Thoracic aorta (tissue), 2 donors: ENCODE data around the gene ABCC1. TPM values are rescaled to one million over a fixed set of nuclear protein-coding genes. Genes with fewer than 3 reads are reported as not detected.

Experiments used
- ATAC-seq: fragments of 150-250 bp; one replicate; pipeline ENCODE4 v1.8.0; 2017; ENCODE audit warnings: low read depth; ENCODE audit not compliant: insufficient number of reproducible peaks, low FRiP score
- DNase-seq: peaks from one replicate; pipeline ENCODE4 v3.0.0-alpha.2; 2020; ENCODE audit warnings: low spot score
- H3K27ac ChIP-seq, 2 donors: fragments of 200-600 bp; sonication (generic); 1 replicate in 1 of 2; 2 replicates in 1 of 2; pipeline ENCODE4 v1.5.1; 2016; ENCODE audit warnings: mild to moderate bottlenecking in 2 of 2, moderate library complexity in 2 of 2
- H3K27me3 ChIP-seq: fragments of 200-600 bp; sonication (generic); replicated peaks from 2 replicates; pipeline ENCODE4 v1.6.0; 2016; ENCODE audit warnings: mild to moderate bottlenecking; ENCODE audit not compliant: insufficient read depth
- H3K36me3 ChIP-seq: fragments of 200-600 bp; sonication (generic); one replicate; pipeline ENCODE4 v1.5.1; 2016
- H3K4me1 ChIP-seq, 2 donors: fragments of 200-600 bp; sonication (generic); 1 replicate in 1 of 2; 2 replicates in 1 of 2; pipeline versions ENCODE4 v1.5.1 to v1.6.0; 2016; ENCODE audit warnings: low read depth in 2 of 2, mild to moderate bottlenecking in 1 of 2; ENCODE audit not compliant: control insufficient read depth in 1 of 2
- H3K4me3 ChIP-seq: fragments of 200-600 bp; sonication (generic); 2 replicates; pipeline ENCODE4 v1.5.1; 2016; ENCODE audit warnings: mild to moderate bottlenecking
- H3K9me3 ChIP-seq: fragments of 200-600 bp; sonication (generic); 2 replicates; pipeline ENCODE4 v1.5.1; 2016
- total RNA-seq, 2 donors: library from RNA; depleted of rRNA; stranded (reverse); fragments of >200 nt; gene quantifications; one replicate each; pipeline versions ENCODE4 v1.1.0 to v1.2.3, GENCODE V29; 2016
- TF ChIP-seq, protein P1 (sequence below): fragments of 200-600 bp; sonication (generic); IDR thresholded peaks from one replicate; pipeline ENCODE4 v1.5.1; 2019; ENCODE audit warnings: antibody characterized with exemption

Gene ABCC1
- total RNA-seq, 2 donors from 2014 or later: 89.2 to 94.9 TPM

DNA sequence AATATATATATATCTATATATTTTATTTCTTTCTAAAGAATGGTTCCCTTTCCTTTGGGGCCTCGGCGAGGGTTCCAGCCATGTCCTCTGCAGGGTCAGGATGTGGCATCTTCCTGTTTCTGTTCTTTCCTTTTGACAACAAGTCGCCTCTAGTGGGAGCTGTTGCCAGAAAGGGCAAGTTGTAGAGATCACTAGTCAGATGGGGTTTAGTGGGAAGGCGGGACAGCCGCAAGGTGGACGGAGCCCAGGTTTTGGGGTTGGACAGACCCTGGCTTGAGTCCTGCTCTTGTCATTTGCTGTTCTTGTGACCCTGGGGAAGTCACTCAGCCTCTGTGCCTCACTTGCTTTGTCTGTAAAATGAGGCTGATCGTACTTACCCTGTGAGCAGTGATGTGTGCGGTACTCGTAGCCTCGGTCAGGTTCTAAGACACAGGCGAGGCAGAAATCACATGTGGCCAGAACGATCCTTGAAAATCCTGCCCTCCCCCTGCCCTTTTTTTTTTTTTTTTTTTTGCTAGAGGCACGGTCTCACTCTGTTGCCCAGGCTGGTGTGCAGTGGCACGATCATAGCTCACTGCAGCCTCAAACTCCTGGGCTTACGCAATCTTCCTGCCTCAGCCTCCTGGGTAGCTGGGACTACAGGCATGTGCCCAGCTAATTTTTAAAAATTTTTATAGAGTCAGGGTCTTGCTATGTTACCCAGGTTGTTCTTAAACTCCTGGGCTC, 193.8 kb downstream of the ABCC1 start:
- DNase-seq: no peak
- no peak for ATAC-seq
- TF ChIP-seq, protein P1, sequence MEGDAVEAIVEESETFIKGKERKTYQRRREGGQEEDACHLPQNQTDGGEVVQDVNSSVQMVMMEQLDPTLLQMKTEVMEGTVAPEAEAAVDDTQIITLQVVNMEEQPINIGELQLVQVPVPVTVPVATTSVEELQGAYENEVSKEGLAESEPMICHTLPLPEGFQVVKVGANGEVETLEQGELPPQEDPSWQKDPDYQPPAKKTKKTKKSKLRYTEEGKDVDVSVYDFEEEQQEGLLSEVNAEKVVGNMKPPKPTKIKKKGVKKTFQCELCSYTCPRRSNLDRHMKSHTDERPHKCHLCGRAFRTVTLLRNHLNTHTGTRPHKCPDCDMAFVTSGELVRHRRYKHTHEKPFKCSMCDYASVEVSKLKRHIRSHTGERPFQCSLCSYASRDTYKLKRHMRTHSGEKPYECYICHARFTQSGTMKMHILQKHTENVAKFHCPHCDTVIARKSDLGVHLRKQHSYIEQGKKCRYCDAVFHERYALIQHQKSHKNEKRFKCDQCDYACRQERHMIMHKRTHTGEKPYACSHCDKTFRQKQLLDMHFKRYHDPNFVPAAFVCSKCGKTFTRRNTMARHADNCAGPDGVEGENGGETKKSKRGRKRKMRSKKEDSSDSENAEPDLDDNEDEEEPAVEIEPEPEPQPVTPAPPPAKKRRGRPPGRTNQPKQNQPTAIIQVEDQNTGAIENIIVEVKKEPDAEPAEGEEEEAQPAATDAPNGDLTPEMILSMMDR: no peak
- Histone ChIP-seq H3K4me1 (peaks cover 0 to 5% of the 10 kb centered on the region in 2 donors), H3K27ac (no peak overlapping the region), H3K27me3 (no peaks in the 10 kb centered on the region), H3K4me3 (no peak overlapping the region), H3K36me3 (peaks cover 64% of the 10 kb centered on the region), H3K9me3 (no peaks in the 10 kb centered on the region)

DNA sequence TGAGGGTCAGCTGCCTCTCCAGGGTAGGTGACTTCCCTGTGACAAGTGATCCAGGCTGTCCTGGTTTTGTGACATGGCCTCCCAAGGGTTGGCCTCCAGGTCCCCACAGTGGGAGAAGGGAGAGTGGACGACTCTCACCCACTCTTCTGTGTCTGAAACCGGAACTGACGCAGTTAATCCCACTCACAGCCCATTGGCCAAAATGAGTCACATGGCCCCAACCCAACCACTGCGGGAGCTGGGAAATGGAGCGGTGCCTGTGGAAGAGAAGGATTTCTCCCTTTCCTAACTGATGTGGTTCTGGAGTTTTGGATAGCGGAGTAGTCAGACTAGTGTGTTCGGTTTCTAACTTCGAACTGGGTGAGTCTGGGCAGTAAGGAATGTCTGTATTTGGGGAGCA, 194.5 kb downstream of the ABCC1 start:
- no peak for ATAC-seq
- TF ChIP-seq, protein P1: no peak
- DNase-seq: no peak
- Histone ChIP-seq H3K27ac (no peak overlapping the region), H3K36me3 (peaks cover 58% of the 10 kb centered on the region), H3K9me3 (no peaks in the 10 kb centered on the region), H3K4me1 (peaks cover 3 to 12% of the 10 kb centered on the region in 2 donors), H3K4me3 (no peak overlapping the region), H3K27me3 (no peaks in the 10 kb centered on the region)

GRCh38 chr16:16144416-16144815, 195.0 kb downstream of the ABCC1 start:
- Histone ChIP-seq H3K4me1 (peaks cover 3 to 15% of the 10 kb centered on the region in 2 donors), H3K4me3 (no peak overlapping the region), H3K36me3 (peaks cover 54% of the 10 kb centered on the region), H3K27me3 (no peaks in the 10 kb centered on the region), H3K27ac (no peak overlapping the region), H3K9me3 (no peaks in the 10 kb centered on the region)
- no peak for DNase-seq
- no peak for ATAC-seq
- TF ChIP-seq, protein P1: no peak

- H3K4me3 ChIP-seq: no peak overlapping the region
- DNase-seq: no peak
- ATAC-seq: no peak
- peaks cover 3 to 23% of the 10 kb centered on the region in 2 donors for H3K4me1 ChIP-seq
- TF ChIP-seq, protein P1: no peak
- H3K27me3 ChIP-seq: no peaks in the 10 kb centered on the region
- no peak overlapping the region for H3K27ac ChIP-seq
- H3K9me3 ChIP-seq: no peaks in the 10 kb centered on the region
- H3K36me3 ChIP-seq: peaks cover 46% of the 10 kb centered on the region
These were observed 195.9 kb downstream of the ABCC1 start for GRCh38 chr16:16145286-16145685.

DNA sequence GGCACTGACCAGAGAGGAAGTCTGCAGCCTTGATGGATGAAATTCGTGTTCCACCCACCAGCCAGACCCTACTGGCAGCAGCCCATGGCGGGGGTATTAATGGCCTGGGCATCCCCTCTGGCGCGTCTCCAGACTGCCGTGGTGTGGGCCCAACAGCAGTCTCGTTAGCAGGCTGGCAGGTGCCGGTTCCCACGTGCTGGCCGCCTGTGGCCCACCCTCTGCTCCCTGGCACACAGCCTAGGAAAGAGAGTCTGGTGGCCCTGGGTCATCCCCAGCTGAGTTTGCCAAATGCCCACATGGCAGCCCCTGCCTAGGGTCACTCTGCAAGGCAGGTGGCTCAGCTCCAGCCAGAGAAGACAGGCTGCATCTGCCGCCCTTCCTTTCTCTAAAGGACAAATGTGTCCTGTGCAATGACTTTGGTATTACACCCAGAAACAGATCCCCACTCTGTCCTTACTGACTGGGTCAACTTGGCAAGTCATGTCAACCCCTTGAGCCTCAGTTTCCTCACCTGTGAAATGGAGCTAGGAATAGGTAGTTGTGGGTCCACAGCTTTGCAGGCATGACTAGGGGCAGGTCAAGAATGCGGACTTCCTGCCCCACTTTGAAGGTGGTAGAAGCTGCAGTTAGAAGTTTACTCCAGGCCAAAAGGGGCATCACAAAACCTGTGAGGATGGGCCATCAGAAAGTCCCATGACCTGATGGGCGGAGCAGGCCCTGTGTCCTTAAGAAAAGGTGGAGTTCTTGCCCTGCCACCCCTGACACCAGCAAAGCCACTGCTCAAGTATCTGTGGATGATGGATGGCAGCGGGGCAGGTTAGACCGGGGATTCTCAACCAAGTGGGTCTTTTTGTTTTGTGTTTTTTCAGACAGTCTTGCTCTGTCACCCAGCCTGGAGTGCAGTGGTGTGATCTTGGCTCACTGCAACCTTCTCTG, 197.2 kb downstream of the ABCC1 start:
- ATAC-seq (no peak), DNase-seq (no peak)
- H3K9me3 ChIP-seq: no peaks in the 10 kb centered on the region
- TF ChIP-seq, protein P1: no peak
- no peak overlapping the region for H3K27ac ChIP-seq
- H3K27me3 ChIP-seq: no peaks in the 10 kb centered on the region
- peaks cover 34% of the 10 kb centered on the region for H3K36me3 ChIP-seq
- no peak overlapping the region for H3K4me3 ChIP-seq
- peaks cover 3 to 31% of the 10 kb centered on the region in 2 donors for H3K4me1 ChIP-seq
